Loucy (cell line): ENCODE measurements around the gene RHBDL3.

Experiments used
- H2AFZ ChIP-seq: fragments of 200-600 bp; sonication (generic); 2 replicates; pipeline ENCODE4 v1.6.0; 2016; ENCODE audit warnings: antibody characterized with exemption, mild to moderate bottlenecking, low read length, moderate library complexity
- H3F3A ChIP-seq: fragments of 200-600 bp; 2 replicates; pipeline ENCODE4 v1.6.0; 2016; ENCODE audit warnings: antibody characterized with exemption, low read depth, mild to moderate bottlenecking
- H3K27me3 ChIP-seq: fragments of 200-600 bp; sonication (generic); 2 replicates; pipeline ENCODE4 v1.6.1; 2014; ENCODE audit warnings: low read length, mild to moderate bottlenecking; ENCODE audit not compliant: insufficient read depth, poor library complexity, severe bottlenecking
- H3K36me3 ChIP-seq: fragments of 200-600 bp; sonication (generic); 2 replicates; pipeline ENCODE4 v1.6.1; 2016; ENCODE audit warnings: low read length; ENCODE audit not compliant: insufficient read depth
- H3K4me1 ChIP-seq: fragments of 200-600 bp; sonication (generic); 2 replicates; pipeline ENCODE4 v1.5.1; 2014; ENCODE audit warnings: low read length, mild to moderate bottlenecking; ENCODE audit not compliant: insufficient read depth, poor library complexity, severe bottlenecking
- H3K4me2 ChIP-seq: fragments of 200-600 bp; sonication (generic); 2 replicates; pipeline ENCODE4 v1.6.0; 2014; ENCODE audit warnings: antibody characterized with exemption, low read length, low read depth, mild to moderate bottlenecking; ENCODE audit not compliant: poor library complexity, severe bottlenecking
- H3K4me3 ChIP-seq: fragments of 200-600 bp; sonication (generic); 2 replicates; pipeline ENCODE4 v1.5.1; 2014; ENCODE audit warnings: low read length, mild to moderate bottlenecking, mixed read lengths; ENCODE audit not compliant: poor library complexity, severe bottlenecking
- H3K79me2 ChIP-seq: fragments of 200-600 bp; sonication (generic); 2 replicates; pipeline ENCODE4 v1.6.1; 2014; ENCODE audit warnings: low read length; ENCODE audit not compliant: insufficient read depth
- H3K9ac ChIP-seq: fragments of 200-600 bp; sonication (generic); 2 replicates; pipeline ENCODE4 v1.6.0; 2014; ENCODE audit warnings: mild to moderate bottlenecking, low read depth, low read length, moderate library complexity; ENCODE audit not compliant: poor library complexity, severe bottlenecking
- H3K9me2 ChIP-seq: fragments of 200-600 bp; sonication (generic); replicated peaks from 2 replicates; pipeline ENCODE4 v1.6.1; 2016; ENCODE audit warnings: low read depth, low read length, mixed read lengths
- H3K9me3 ChIP-seq: fragments of 200-600 bp; sonication (generic); 2 replicates; pipeline ENCODE4 v1.6.1; 2014; ENCODE audit warnings: mild to moderate bottlenecking, antibody characterized with exemption, low read length, low read depth; ENCODE audit not compliant: insufficient read depth
- H4K20me1 ChIP-seq: fragments of 200-600 bp; sonication (generic); 2 replicates; pipeline ENCODE4 v1.6.0; 2014; ENCODE audit warnings: antibody characterized with exemption, low read length, mild to moderate bottlenecking; ENCODE audit not compliant: insufficient read depth, poor library complexity, severe bottlenecking
- CTCF ChIP-seq: fragments of 200-600 bp; sonication (generic); conservative IDR thresholded peaks from 2 replicates; pipeline ENCODE4 v1.5.1; 2014; ENCODE audit warnings: mild to moderate bottlenecking, antibody characterized with exemption, low read length
- EZH2phosphoT487 ChIP-seq: fragments of 200-600 bp; IDR thresholded peaks from 2 replicates; pipeline ENCODE4 v1.6.1; 2018; ENCODE audit warnings: antibody characterized with exemption, mild to moderate bottlenecking, moderate library complexity, borderline replicate concordance

RHBDL3 gene

GRCh38 chr17:32335046-32335445 lies 69.4 kb downstream of the RHBDL3 start:
- Histone ChIP-seq H3K36me3 (peaks cover 9% of the 10 kb centered on the region; the same call in 1 of the 2 replicates), H4K20me1 (no peaks in the 10 kb centered on the region), H3K9me2 (no peaks in the 10 kb centered on the region), H3K4me1 (no peaks in the 10 kb centered on the region), H3K9ac (no peak overlapping the region), H3F3A (no peaks in the 10 kb centered on the region; the same call in 1 of the 2 replicates), H3K79me2 (peaks cover 5% of the 10 kb centered on the region; the same call in 1 of the 2 replicates), H3K27me3 (no peaks in the 10 kb centered on the region), H3K9me3 (no peaks in the 10 kb centered on the region), H2AFZ (no peak overlapping the region), H3K4me2 (no peak overlapping the region), H3K4me3 (no peak overlapping the region)
- TF ChIP-seq CTCF: no peak
- no peak for TF ChIP-seq EZH2phosphoT487

GRCh38 chr17:32335687-32336086 lies 70.1 kb downstream of the RHBDL3 start:
- H3K9me2 ChIP-seq: no peaks in the 10 kb centered on the region
- no peak overlapping the region for H2AFZ ChIP-seq
- H3K27me3 ChIP-seq: no peaks in the 10 kb centered on the region
- peaks cover 9% of the 10 kb centered on the region; the same call in 1 of the 2 replicates for H3K36me3 ChIP-seq
- H3F3A ChIP-seq: no peaks in the 10 kb centered on the region
- no peak overlapping the region for H3K4me3 ChIP-seq
- H3K4me1 ChIP-seq: peaks cover 1% of the 10 kb centered on the region
- H3K4me2 ChIP-seq: no peak overlapping the region
- no peak overlapping the region for H3K9ac ChIP-seq
- no peaks in the 10 kb centered on the region for H3K9me3 ChIP-seq
- no peak for TF ChIP-seq EZH2phosphoT487
- no peak for TF ChIP-seq CTCF
- no peaks in the 10 kb centered on the region for H4K20me1 ChIP-seq
- peaks cover 10% of the 10 kb centered on the region for H3K79me2 ChIP-seq

- Histone ChIP-seq H2AFZ (peak overlapping the region; percentile 81), H3K9ac (peak overlapping the region; percentile 89), H4K20me1 (no peaks in the 10 kb centered on the region), H3K9me3 (no peaks in the 10 kb centered on the region), H3K27me3 (no peaks in the 10 kb centered on the region), H3K4me3 (peak overlapping the region; percentile 85), H3K9me2 (no peaks in the 10 kb centered on the region), H3K4me1 (peaks cover 18% of the 10 kb centered on the region), H3K79me2 (peaks cover 19% of the 10 kb centered on the region), H3F3A (no peaks in the 10 kb centered on the region), H3K4me2 (peak overlapping the region; percentile 95), H3K36me3 (no peaks in the 10 kb centered on the region)
- peak; percentile 42 for TF ChIP-seq CTCF
- no peak for TF ChIP-seq EZH2phosphoT487
Measured at GRCh38 chr17:32341141-32341856, 75.7 kb downstream of the RHBDL3 start.
